ENCODE results near the gene CD1C.
"Not testable (repeated sequence)": the region's sequence is repeated elsewhere in the genome, so short reads cannot be mapped to it uniquely, and the experiment has no call there.

Gene CD1C

GRCh38 chr1:158289811-158290210 is at the start of gene CD1C:
Gene CD1C, plus strand, starts transcription at chr1:158289923. Its CDS starts 142 bp downstream, at chr1:158290065.
- no peak for DNase-seq (ENCODE audit: low read depth in 3 of 3, low spot score in 1 of 3)

GRCh38 chr1:158246650-158247049 is 43.1 kb upstream of the CD1C start:
- DNase-seq (ENCODE audit: low read depth in 3 of 3, low spot score in 1 of 3): no peak

- DNase-seq (ENCODE audit: low read depth in 3 of 3, low spot score in 1 of 3): peak in 1 of 3 donors; percentile 2
Observed at GRCh38 chr1:158248118-158248517, 41.6 kb upstream of the CD1C start.

- no peak for DNase-seq (ENCODE audit: low read depth in 3 of 3, low spot score in 1 of 3)
Observed at GRCh38 chr1:158248771-158249170, 41.0 kb upstream of the CD1C start.

GRCh38 chr1:158249646-158250045 is 40.1 kb upstream of the CD1C start:
- no peak for DNase-seq (ENCODE audit: low read depth in 3 of 3, low spot score in 1 of 3)

- no peak for DNase-seq (ENCODE audit: low read depth in 3 of 3, low spot score in 1 of 3)
Observed at GRCh38 chr1:158251163-158251562, 38.6 kb upstream of the CD1C start.

GRCh38 chr1:158255656-158256055 is 34.1 kb upstream of the CD1C start:
- DNase-seq (ENCODE audit: low read depth in 3 of 3, low spot score in 1 of 3): no peak

- not testable (repeated sequence) for DNase-seq (ENCODE audit: low read depth in 3 of 3, low spot score in 1 of 3)
Observed at GRCh38 chr1:158256747-158257146, 33.0 kb upstream of the CD1C start.

GRCh38 chr1:158257888-158258287 is 31.8 kb upstream of the CD1C start:
- DNase-seq (ENCODE audit: low read depth in 3 of 3, low spot score in 1 of 3): no peak

- no peak for DNase-seq (ENCODE audit: low read depth in 3 of 3, low spot score in 1 of 3)
Observed at GRCh38 chr1:158259117-158259516, 30.6 kb upstream of the CD1C start.

GRCh38 chr1:158272681-158273080 is 17.0 kb upstream of the CD1C start:
- no peak for DNase-seq (ENCODE audit: low read depth in 3 of 3, low spot score in 1 of 3)

GRCh38 chr1:158274797-158275196 is 14.9 kb upstream of the CD1C start:
- DNase-seq (ENCODE audit: low read depth in 3 of 3, low spot score in 1 of 3): no peak

- DNase-seq (ENCODE audit: low read depth in 3 of 3, low spot score in 1 of 3): not testable (repeated sequence)
Observed at GRCh38 chr1:158282421-158282820, 7.3 kb upstream of the CD1C start.

- no peak for DNase-seq (ENCODE audit: low read depth in 3 of 3, low spot score in 1 of 3)
Observed at GRCh38 chr1:158283965-158284364, 5.8 kb upstream of the CD1C start.

- DNase-seq (ENCODE audit: low read depth in 3 of 3, low spot score in 1 of 3): no peak
Observed at GRCh38 chr1:158285756-158286241, 3.9 kb upstream of the CD1C start.

GRCh38 chr1:158286487-158286886 is 3.2 kb upstream of the CD1C start:
- no peak for DNase-seq (ENCODE audit: low read depth in 3 of 3, low spot score in 1 of 3)

- DNase-seq (ENCODE audit: low read depth in 3 of 3, low spot score in 1 of 3): no peak
Observed at GRCh38 chr1:158286941-158287346, 2.8 kb upstream of the CD1C start.

- DNase-seq (ENCODE audit: low read depth in 3 of 3, low spot score in 1 of 3): no peak
Observed at GRCh38 chr1:158290321-158290844, 660 bp downstream of the CD1C start.

- DNase-seq (ENCODE audit: low read depth in 3 of 3, low spot score in 1 of 3): no peak
Observed at GRCh38 chr1:158295791-158296190, 6.1 kb downstream of the CD1C start.

GRCh38 chr1:158310623-158311022 is 20.9 kb downstream of the CD1C start:
- no peak for DNase-seq (ENCODE audit: low read depth in 3 of 3, low spot score in 1 of 3)

- DNase-seq (ENCODE audit: low read depth in 3 of 3, low spot score in 1 of 3): no peak
Observed at GRCh38 chr1:158311066-158311465, 21.3 kb downstream of the CD1C start.

GRCh38 chr1:158323866-158324265 is 34.1 kb downstream of the CD1C start:
- DNase-seq (ENCODE audit: low read depth in 3 of 3, low spot score in 1 of 3): no peak

GRCh38 chr1:158324395-158324794 is 34.7 kb downstream of the CD1C start:
- no peak for DNase-seq (ENCODE audit: low read depth in 3 of 3, low spot score in 1 of 3)

- DNase-seq (ENCODE audit: low read depth in 3 of 3, low spot score in 1 of 3): no peak
Observed at GRCh38 chr1:158327481-158327880, 37.8 kb downstream of the CD1C start.

Measured in stimulated activated CD4-positive, alpha-beta T cell treated with anti-CD3 and anti-CD28 coated beads, TNF-alpha, amount 100 ng/mL, for 1 hour (primary cell).